DMS79 (cell line): ENCODE results near the gene USH2A.

Source experiments
- DNase-seq: peaks from one replicate; lab custom pipeline; 2025; lab: John Stamatoyannopoulos, UW

USH2A gene, protein sequence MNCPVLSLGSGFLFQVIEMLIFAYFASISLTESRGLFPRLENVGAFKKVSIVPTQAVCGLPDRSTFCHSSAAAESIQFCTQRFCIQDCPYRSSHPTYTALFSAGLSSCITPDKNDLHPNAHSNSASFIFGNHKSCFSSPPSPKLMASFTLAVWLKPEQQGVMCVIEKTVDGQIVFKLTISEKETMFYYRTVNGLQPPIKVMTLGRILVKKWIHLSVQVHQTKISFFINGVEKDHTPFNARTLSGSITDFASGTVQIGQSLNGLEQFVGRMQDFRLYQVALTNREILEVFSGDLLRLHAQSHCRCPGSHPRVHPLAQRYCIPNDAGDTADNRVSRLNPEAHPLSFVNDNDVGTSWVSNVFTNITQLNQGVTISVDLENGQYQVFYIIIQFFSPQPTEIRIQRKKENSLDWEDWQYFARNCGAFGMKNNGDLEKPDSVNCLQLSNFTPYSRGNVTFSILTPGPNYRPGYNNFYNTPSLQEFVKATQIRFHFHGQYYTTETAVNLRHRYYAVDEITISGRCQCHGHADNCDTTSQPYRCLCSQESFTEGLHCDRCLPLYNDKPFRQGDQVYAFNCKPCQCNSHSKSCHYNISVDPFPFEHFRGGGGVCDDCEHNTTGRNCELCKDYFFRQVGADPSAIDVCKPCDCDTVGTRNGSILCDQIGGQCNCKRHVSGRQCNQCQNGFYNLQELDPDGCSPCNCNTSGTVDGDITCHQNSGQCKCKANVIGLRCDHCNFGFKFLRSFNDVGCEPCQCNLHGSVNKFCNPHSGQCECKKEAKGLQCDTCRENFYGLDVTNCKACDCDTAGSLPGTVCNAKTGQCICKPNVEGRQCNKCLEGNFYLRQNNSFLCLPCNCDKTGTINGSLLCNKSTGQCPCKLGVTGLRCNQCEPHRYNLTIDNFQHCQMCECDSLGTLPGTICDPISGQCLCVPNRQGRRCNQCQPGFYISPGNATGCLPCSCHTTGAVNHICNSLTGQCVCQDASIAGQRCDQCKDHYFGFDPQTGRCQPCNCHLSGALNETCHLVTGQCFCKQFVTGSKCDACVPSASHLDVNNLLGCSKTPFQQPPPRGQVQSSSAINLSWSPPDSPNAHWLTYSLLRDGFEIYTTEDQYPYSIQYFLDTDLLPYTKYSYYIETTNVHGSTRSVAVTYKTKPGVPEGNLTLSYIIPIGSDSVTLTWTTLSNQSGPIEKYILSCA (N-terminal part only)

DNA sequence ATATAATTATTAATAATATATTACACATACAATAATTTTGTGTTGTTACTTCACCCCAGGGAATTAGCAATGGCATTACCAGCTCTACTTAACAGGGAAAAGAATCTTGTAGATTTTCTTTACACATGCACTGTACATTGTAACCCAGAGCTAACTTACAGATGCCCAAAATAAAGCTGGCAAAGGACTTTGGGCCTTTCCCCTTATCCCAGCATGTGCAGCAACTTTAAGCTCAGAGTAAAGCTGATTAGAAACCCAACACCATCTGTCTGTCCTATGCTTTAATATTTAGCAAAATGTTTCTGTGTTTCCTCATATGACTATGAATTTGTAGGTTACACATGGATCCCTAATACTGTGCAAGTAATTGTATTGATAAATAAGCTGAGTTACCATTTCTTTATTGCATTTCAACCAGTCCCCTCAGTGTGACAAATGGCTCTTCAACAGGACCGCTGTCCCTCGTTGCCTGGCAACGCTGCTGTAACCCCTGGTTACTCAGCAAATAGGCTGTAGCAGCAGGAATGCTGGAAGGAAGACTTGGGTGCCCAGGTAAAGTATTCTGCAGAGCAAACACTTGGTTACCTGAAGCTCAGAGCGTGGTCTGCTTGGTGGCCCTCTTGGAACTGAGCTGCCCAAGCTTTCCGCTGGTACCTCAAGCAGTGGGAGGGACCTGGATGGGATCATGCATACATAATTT lies at the start of gene USH2A:
USH2A (minus strand) TSS at position 628 of the 700 bp plus-strand sequence. CDS start 1,112 bp downstream, outside the sequence.
- no peak for DNase-seq

DNA sequence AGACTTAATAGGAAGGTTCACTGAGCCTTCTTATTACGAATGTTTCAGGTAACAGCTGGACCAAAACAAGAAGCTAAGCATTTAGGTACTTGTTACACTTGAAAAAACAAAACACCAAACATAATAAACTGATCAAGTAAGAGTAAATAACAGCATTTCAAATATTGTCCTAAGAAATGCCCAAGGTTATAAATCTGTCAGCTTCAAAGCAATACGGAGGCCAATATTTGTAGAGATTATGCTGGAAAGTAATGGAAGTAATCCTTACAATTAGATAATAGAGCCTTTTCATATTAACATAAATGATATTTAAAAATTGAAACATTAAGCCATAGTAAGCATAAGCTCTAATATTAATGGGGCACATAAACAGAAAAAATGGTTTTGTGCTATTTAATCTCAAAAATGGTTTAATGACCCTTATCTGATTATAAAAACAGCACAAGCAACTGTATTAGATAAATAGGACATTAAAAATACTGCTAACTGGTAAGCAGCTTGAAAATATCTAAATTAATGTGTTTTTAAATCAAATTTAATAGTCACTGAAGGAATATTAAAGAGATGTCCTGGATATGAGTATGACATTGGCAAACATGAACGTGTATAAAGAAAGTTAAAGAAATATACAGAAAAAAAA lies 43.0 kb upstream of the USH2A start:
- no peak for DNase-seq

DNA sequence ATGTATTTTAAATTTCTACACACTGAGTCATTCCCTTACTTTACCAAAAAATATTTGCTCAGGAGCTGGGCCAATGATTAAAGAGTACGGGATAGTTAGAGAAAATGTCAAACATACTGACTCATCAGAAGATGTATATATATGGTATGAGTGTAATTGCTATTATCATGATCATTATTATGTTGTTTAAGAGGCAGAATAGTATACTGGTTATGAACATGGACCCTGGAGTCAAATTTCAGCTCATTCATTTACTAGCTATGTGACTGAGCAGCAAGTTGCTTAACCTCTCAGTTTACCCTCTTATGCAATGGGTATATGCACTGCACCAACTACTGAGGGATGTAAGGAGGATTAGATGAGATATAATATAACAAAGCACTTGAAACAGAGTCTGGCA lies 41.2 kb upstream of the USH2A start:
- no peak for DNase-seq

DNA sequence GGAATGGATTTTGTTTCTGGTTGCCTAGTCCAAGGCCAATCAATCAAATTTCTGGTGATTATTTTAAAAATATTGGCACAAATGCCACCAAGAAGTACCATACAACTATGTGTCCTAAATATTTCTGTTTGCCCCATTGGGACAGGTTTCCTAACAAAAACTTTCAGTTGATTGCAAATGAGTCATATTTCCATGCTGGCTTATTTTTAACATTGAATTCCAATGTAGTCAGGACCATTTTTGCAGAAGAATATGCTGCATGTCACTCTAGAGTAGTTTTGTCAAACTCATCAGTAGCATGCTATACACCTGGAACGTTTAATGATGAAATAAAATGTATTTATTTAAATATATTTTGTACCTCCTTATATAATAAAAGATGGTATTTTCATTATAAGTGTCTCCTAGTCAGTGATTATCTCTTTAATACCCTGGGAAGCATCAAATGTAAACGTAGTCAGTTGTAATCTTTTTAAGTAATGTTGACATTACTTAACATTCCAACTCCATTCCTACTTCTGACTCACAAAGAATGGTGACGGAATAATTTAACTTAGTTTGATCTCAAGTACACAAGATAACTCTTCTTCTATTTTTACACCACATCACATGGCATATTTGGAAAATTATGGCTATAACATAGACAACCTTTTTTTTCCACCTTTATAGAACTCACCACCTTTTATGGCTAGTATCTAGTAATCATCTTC lies 39.0 kb upstream of the USH2A start:
- DNase-seq, result no peak

DNA sequence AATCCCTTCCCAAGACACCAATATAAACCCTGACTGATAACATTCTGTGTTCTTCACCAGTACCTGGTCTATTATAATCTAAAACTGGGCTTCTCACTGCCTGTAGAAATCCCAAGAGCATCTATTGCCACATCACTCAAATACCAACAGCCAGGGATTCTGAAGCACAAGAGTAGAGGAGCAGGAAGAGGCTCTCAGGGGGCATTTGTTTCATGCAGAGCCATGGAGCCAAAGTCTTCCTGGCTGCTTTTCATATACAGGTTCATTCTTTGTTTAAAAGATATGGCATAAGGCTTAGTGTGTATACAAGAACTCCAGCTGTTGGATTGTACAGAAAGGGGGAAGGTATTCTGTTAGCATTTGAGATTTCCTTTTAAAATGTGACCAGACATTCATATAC lies 38.2 kb upstream of the USH2A start:
- DNase-seq, result no peak

DNA sequence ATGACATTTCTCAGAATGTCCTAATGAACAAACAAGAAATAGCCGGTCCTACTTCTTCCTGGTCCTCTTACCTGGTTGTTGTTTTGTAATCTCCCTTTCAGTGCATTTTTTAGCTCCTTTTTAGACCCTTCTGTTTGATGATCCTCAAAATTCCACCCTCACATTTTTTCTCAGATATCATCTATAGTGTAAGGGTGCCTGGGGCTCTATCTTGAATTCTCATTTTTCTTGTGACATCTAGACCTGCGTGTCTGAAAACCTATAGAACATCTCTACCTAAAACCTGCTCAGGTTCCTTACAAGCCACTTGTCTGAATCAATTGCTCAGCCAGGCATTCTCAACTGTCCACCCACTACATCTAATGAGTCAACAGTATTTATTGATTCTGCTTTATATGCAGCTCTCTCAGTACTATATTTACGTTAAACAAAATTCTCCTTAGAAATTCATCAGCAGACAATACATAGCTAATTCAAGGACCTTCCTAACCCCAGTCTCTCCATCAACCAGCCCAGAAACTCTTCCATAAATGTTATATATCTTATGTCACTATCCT lies 36.5 kb upstream of the USH2A start:
- DNase-seq, result no peak

DNA sequence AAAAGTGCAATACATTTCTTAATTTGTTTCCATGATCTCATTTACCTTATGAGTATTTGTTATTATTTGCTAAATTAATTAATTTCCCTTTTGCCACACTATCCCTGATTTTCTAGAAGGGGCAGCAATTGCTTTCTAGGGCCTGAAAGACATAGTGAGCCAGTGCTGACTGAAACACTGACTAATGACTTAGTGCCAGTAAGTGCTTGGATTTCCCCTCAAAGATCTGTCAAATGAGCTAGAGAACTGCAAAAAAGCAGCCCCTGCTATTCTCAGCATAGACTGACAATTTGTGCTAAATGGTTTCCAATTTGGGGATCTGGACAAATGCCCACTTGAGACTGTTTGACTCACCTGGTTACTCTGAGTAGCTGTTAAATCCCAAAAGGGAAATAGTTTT lies 35.6 kb upstream of the USH2A start:
- no peak for DNase-seq

DNA sequence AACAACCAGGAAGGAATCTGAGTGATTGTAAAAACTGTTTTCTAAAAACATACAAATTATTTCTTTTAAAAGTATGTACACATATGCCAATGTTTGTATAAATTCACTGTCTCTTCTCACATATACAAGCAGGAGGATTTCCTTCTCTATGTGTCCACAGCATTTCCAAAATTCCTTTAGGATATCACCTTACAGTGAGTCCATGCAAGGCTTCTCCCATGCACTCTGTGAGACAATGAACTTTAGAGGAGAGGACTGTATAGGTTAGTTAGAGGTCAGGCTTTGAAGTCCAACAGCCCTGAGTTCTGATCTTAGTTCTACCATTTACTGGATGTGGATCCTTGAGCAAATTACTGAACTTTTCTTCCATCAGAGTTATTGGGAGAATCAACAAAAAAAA lies 34.1 kb upstream of the USH2A start:
- DNase-seq, result no peak

DNA sequence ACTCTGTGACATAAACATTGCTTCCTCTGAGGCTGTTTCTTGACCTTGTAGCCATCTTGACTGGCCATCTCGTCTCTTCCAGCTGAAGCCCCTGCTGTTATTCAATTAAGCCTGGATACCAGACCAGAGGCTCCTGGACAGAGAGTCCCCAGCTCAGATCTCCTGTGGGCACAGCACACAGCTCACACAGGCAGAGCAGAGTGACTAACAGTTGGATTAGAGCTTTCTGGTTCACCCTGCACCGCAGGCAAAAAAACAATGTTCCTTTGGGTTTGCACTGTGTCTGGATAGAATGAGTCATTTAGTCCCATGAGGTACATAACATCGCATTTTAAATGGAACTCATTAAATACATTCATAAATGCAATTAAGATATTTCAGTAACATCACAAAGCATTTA lies 33.4 kb upstream of the USH2A start:
- DNase-seq, result no peak

DNA sequence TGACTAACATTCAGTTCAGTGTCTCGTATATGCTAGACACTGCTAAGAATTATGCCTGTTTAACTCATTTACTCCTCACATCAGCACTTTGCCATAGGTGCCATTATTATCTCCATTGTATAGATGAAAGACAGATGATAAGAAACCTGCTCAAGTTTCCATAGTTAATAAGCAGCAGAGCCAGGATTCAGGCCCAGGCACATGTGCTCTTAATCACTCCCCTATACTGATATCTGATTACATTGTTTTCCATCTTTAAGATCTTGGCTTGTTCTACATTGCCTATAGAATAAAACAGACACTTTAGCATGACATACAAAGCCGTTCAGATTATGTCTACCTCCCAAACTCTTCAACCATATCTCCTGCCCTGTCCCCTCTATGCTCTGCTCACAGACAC lies 30.5 kb upstream of the USH2A start:
- DNase-seq, result no peak

DNA sequence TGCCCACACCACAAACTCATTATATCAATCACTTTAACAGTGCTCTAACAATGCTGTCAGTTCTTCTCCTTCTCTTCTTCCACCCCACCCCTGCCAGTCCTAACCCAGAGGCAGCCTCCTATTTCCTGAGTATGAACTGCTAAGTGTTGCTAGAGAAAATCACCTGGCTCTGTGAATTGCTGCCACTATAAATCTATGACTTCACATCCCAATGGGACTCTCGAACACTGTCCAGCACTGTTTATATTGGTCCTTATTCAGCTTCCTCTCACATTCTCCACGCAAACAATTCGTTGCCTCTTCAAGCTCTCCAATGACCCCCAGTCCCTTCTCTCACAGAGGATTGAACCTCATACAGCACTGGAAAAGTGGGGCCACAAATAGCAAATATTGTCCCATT lies 27.0 kb upstream of the USH2A start:
- DNase-seq, result no peak

DNA sequence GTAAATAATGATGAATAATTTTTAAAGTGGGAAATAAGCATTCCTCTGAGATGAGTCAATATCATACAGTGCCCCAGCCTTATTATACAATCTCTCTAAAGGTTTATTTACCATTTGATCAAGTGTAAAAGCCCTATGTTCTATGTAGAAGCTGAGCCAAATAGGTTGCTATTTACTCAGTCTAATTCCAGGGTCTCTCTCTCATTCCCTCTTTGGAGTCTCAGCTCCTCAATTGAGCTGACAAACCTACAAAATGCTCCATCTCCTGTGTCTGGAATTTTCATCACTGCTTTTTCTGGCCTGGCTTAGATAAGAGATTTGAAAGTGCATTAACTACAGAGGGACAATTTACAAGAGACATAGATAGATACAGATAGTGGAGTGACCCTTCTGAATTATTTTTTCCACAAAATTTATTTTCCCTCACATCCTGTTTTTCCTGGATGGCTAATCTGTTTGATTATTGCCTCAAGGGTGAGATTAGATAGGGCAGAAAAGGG lies 24.8 kb upstream of the USH2A start:
- DNase-seq, result no peak

DNA sequence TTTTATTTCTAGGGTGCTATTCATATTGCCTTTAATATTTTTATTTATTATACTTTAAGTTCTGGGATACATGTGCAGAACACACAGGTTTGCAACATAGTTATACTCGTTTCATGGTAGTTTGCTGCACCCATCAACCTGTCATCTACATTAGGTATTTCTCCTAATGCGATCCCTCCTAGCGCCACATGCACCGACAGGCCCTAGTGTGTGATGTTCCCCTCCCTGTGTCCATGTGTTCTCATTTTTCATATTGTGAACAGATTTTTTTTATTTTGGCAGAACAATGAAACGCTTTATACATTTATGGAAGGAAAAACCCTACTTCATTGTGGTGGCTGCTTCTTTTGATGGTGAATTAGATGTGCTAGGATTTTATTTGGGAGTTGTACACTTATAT lies 14.4 kb upstream of the USH2A start:
- DNase-seq, result no peak

DNA sequence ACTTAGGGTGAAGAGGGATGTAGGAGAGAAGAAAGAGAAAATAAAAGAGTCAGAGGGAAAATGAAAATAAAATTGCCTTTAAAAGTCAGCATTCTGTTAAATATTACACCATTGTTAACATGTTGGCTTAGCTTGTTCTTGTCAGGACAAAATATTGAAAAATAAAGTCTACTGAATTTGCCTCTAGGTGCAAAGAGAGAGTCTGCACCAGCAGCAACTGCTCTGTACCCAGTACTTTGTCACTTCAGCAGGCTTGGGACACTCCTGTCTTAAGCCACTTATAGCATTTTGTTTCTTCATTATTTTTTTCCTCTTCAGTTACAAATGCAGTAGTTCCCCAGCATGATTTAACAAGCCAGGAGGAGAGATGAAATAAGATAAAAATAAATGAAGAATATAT lies 11.0 kb upstream of the USH2A start:
- DNase-seq, result no peak

DNA sequence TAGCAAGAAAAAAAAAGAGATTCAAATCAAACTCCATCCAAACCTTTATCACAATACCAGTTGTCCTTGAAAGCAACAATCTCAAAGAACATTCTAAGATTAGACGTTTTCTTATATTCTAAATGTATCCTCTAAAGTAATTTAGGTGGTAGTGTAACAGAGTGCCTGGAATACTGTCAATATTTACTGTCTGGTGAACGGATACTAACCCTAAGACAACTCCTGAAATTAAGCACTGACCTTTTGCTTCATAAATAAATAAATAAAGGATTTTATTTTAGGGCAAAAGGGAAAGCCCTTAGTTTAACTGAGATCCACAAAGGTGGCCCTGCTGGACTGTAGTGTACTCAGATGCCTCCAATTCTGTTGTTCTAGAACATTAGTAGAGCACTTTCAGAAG lies 9.9 kb upstream of the USH2A start:
- no peak for DNase-seq

DNA sequence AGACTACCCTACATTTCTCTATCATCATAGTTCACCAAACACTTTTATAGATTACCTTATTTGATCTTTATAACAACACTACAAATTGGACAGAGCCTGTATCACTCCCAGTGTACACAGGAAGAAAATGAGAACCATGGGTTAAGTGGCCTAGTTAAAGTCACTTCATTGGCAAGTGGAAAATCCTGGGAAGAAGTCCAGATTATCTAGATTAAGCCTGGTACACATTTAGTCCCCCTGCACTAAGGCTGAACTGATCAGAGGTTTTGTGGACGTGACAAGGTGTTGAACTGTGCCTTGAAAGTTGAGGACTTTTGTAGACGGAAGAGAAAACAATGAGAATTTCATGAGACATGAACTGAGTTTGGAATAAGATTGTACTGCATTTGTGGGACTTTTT lies 7.5 kb upstream of the USH2A start:
- no peak for DNase-seq

DNA sequence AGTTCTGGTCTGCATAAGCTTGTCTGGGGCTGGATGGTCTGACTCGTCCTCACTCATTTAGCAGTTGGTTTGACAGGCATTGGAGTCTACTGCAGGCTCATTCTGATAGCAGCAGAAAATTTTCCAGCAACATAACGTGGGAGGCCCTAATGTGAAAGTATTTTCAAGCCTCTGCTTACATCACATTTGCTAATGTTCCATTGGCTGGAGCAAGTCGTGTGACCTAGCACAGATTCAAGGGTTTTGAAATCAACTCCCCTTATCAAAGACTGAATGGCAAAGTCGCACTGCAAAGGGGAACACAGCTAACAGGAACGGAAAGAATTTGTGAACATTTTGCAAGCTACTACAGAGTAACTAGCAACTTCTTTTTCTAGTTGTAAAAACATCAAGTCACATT lies 2.3 kb upstream of the USH2A start:
- DNase-seq, result no peak

DNA sequence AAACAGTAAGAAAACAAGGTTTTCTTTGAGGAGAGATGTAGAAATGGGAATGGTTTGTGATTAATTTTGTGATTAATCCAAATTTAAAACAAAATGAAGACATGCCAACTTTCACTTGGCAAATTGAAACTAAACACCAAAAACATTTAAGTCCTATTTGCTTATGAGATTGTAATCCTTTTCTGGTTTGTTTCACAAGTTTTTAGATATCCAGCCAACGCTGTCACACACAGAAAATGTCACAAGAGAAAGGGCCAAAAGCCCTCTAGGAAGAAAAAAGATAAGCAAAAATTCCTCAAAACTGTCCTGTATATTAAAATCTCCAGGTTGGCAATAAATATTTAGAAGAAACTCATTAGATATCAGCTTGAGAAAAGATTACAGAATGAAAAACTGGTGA lies 2.5 kb downstream of the USH2A start:
- no peak for DNase-seq

DNA sequence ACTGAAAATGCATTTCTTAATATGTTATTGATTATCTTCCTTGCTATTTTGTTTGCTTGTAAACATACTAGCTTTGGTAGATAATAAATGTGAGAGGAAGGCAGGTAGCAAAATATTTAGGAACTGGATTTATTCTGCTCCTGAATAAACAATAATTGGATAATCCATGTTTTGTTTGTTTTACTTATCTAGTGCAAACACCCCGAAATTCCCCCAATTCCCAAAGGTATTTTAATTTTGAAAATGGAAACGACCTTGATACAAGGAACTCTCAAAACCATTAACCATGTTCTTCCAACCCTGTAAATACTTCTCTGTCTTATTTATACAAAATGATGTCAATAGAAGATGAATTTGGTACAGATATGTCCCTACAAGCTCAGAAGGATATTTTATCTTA lies 3.0 kb downstream of the USH2A start:
- no peak for DNase-seq

DNA sequence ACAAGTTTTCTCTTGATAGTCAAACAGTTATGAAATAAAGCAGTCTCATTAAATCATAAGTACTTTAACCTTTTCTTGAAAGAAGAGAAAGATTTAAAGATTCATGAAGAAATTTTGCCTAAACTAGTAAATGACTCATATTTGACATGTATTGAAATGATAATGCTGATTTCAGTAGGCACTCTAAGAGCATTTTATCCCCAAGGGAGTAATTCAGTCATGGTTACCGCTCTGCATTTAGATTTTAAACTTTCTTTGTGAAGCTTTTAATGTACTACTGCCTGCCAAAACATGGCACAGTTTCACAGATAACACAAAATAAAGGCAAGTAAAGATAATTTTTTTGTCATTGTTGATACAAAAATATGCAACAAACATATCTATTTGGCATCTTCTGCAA lies 6.8 kb downstream of the USH2A start:
- DNase-seq, result no peak
